Activated CD8-positive, alpha-beta memory T cell treated with anti-CD3 and anti-CD28 coated beads, Interleukin-2, amount 50 U/mL, for 48 hours (primary cell): Measurements from ENCODE around the gene DNAH8.
"Not testable (repeated sequence)": the region's sequence is repeated elsewhere in the genome, so short reads cannot be mapped to it uniquely, and the experiment has no call there.

Experiments used
- DNase-seq: peaks from one replicate; pipeline ENCODE4 v3.0.0-alpha.2; 2020

The DNAH8 gene

GRCh38 chr6:38750968-38751615 is 36.0 kb downstream of the DNAH8 start:
- DNase-seq: no peak

DNA sequence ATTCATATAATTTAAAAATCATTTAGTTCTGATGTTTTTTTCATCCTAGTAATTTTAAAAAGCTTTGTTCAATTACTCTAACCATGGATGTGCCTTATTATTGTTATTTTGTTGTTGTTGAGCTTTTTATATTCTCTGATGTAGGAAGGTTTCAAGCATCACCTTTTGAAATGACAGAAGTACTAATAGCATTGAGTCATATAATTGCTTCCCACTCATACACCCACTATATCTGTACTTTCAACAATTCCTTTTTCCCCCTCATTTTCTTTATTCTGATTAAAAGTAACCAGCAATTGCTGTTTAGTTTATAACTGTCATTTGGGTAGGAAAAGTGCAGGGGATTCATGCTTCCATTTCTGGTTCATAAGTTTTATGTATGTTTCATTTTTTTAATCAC is 38.6 kb downstream of the DNAH8 start:
- no peak for DNase-seq

DNA sequence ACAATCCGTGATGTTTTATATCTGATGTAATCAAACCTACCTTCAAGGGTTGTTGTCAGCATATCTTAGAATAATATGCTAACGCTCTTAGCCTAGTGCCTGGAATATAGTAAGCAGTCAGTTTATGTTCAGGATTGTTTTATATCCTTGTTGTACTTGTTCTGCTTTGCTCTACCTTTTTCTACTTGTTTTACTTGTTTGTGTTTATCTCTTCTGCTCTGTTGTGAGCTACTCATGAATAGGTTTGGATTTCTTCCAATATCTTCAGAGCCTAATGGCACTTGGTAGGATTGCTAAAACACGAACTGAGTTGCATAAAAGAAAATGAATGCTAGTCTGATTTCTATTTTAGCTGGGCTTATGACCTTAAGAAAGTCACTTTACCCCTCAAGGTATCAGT is 40.1 kb downstream of the DNAH8 start:
- DNase-seq: no peak

DNA sequence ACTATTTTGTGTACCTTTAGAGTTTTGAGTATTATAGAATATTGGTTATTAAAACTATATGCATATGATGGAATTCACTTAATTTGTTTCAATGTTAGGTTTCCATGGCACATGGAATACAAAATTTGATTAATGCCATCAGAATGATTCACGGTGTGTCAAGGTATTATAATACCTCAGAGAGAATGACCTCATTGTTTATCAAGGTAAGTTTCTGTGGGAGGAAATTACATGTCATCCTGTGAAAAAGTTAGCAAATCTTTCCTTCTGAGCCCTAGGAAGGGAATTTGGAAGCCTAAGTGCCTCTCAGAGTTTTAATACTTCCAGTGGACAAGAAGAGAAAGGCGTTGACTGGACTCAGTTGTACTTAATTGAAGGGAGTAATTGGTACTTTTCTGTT is 40.8 kb downstream of the DNAH8 start:
- no peak for DNase-seq

GRCh38 chr6:38760097-38760496 is 45.0 kb downstream of the DNAH8 start:
- DNase-seq: no peak

DNA sequence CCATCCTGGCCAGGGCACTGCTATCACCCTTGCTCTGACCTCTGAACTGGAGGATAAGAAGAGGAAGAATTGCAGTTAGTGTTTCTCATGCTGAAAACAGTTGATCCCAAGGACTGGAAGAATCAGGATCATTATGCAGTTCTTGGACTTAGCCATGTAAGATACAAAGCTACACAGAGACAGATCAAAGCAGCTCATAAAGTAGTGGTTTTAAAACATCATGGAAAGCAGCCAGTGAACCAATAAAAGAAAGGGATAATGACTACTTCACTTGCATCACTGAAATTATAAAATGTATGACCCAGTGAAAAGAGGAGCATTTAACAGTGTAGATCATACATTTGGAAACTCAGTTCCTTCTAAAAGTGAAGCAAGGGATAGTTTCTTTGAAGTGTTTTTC is 47.7 kb downstream of the DNAH8 start:
- DNase-seq: no peak

- no peak for DNase-seq
These were observed 52.4 kb downstream of the DNAH8 start for GRCh38 chr6:38767560-38767959.

DNA sequence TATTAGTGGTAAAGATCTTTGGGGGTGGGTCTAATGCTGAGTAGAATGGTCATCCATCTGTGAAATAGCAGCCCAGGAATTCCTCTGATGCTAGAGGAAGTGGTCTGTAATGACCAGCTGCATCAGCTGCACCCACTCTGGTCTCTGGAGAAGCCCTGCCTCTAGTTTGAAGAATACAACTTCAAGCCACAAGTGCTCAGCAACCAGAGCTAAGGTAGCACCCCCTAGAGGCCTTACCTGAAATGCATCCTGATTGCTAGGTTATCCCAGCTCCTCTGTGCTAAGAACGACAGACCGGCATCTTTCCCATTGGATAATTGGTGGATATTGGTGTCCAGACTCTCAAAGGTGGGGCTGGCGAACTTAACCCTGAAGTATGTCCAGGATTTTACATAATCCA is 58.2 kb downstream of the DNAH8 start:
- DNase-seq: no peak

DNA sequence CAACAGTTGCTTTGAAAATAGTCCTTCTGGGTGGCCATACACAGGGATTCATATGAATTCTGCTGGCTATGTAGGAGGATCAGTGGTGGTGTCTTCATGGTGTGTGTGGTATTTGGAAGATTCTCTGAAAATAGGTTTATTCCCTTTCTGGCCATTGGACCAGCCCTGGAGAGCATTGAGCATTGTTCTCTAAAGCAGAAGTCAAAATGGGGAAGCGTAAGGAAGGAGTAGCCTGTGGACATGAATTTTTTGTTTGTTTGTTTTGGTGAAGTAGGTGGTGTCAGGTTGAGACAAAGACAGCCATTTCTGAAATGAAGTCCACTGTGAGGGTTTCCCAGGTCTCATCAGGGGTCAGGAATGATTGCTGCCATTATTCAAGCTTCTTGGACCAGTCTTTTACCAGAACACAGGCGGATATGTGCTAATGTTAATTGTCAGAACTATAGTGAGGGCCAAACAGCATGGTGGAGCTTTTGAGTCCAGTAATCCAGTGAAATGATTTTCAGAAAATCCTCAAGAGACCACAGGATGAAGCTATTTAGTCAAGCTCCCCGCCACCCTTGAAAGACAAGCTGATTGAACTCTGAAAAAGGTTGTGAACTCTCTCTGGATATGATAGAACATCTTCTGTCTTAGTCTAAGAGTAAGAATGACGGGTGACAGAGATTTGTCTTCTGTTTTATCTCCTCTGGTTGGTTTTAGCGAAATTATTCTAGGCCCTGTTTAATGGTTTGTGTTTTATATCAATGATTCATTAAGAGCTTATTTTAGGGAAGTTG is 60.0 kb downstream of the DNAH8 start:
- DNase-seq: no peak

DNA sequence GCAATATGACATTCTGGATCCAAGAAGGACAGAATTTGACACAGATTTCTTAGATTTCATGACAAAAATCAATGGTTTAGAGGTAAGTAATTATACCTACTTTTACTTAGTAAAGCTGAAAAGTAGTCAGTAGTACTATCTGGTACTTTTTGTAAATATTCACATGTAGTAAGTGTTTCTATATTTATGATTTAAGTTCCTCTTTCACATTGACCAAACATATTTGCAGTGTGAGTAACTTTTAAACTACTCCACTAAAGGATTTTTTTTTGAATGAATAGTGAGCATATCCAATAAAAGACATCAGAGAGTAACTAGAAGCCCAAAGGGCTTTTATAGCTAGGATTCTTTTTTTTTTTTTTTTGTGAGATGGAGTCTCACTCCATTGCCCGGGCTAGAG is 60.8 kb downstream of the DNAH8 start:
- DNase-seq: no peak

GRCh38 chr6:38776515-38776914 is 61.4 kb downstream of the DNAH8 start:
- no peak for DNase-seq

GRCh38 chr6:38779310-38780062 is 64.4 kb downstream of the DNAH8 start:
- DNase-seq: no peak

GRCh38 chr6:38782616-38783015 is 67.5 kb downstream of the DNAH8 start:
- no peak for DNase-seq

DNA sequence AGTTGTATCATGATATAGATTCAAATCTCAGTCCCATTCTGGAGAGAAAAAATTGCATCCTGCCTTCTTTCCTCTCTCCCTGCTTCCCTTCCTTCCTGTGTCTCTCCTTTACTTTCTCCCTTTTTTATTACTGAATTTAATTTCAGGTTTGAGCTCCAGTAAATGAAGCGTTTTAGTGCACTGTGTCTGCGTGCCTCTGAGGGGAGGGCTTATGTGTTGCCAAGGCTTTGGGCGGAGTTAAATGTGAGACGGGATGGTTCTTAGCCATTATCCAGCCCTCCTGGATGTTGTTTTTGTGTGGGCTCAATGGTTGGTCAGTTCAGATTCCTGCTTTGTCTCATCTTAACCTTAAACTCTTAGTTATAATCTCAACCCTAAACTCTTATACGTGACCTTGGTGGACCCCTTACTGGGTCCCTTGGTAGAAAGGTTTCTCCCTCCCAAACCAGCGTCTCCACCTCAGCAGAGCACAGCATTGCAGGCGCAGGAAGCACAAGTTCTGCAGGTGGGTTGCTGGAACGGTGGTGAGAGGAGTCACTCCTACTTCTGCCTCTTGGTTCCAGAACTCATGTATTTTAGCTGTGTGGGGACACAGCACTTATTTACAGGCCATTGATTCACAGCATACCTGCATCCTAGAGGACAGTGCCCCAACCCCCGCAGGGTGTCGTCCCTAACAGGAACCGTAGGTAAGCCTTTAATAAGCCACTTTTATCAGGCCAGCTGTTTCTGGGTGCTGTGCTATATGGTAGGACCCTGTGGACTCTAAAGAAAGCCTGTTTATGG is 68.5 kb downstream of the DNAH8 start:
- no peak for DNase-seq

DNA sequence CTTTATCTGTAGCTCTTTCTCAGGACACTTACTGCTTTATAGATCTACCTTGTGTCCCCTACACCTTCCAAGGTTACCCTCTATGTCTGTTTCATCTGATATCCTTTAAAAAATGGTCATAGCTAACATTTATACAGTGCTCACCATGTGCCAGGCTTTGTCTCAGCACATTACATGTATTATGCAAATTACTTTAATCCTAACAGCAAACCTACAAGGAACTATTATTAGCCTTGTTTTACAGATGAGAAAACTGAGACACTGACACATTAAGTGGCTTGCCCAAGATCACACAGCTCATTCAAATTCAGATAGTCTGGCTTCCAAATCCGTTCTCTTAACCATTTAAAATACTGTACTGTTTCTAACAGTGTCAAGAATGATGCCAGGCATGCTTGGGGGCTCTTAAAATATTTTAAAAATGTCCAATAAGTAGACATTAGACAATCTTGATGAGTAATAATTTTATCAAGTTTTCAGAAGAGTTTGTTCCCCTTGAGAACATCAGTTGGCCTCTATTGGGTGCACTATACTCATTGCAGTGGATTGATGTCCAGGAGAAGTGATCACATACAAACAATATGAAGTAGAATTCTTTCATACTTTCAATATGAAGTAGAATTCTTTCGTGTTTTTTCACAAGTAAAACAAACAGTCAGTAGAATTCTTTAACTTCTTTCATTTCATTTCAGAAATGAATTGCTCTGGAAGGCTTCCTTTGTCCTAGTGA is 69.6 kb downstream of the DNAH8 start:
- DNase-seq: no peak

GRCh38 chr6:38786486-38786885 is 71.4 kb downstream of the DNAH8 start:
- DNase-seq: no peak

DNA sequence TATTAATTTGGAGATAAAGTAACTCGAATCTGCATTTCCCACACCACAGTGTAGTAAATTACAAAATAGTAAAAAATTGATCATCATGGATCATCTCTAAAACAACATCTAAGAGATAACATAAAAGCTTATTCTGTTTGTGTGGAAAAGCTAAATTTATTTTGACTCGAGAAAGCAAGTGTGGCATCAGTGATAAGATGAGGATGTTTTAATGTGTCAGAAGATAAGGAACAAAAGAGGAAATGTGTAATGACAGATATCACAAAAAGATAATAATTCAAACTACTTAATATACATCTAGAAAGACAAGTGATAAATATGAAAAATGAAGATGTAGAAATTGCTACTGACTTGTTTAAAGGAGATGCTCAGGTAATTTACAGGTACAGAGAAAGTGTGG is 74.1 kb downstream of the DNAH8 start:
- no peak for DNase-seq

- DNase-seq: no peak
These were observed 77.2 kb downstream of the DNAH8 start for GRCh38 chr6:38792356-38792755.

- DNase-seq: no peak
These were observed 79.6 kb downstream of the DNAH8 start for GRCh38 chr6:38794682-38795081.

DNA sequence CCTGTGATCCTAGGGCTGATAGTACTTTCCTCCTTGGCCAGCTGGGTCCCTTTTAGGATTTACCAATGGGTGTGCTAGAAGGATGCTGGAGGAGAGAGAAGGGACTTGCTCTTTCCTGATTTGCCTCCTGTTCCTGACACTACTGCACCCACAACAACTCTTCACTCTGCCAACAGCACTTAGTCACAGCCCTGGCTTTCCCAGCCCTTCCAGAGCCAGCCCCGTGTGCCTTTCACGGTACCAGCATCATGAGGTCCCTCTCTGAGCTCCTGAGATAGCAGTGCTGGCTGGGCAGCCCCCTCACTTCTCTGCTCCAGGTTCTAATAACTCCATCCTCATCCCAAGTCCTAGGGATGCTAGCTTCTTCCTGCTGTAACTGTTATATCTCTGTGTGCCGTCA is 80.9 kb downstream of the DNAH8 start:
- no peak for DNase-seq

DNA sequence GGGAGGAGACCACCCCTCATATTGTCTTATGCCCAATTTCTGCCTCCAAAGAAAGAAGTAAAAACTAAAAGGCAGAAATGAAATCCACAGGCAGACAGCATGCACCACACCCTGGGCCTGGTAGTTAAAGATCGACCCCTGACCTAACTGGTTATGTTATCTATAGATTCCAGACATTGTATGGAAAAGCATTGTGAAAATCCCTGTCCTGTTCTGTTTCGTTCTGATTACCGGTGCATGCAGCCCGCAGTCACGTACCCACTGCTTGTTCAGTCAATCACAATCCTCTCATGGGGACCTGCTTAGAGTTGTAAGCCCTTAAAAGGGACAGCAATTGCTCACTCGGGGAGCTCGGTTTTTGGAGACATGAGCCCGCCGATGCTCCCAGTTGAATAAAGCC is 81.3 kb downstream of the DNAH8 start:
- not testable (repeated sequence) for DNase-seq

- DNase-seq: no peak
These were observed 81.7 kb downstream of the DNAH8 start for GRCh38 chr6:38796850-38797249.

- no peak for DNase-seq
These were observed 82.3 kb downstream of the DNAH8 start for GRCh38 chr6:38797391-38797790.
